ENCODE results near the gene MPV17L2. TPM values are rescaled to one million over a fixed set of nuclear protein-coding genes. Genes with fewer than 3 reads are reported as not detected.

Gene MPV17L2
- polyA plus RNA-seq, 2 donors: 7.4 to 12.0 TPM

DNA sequence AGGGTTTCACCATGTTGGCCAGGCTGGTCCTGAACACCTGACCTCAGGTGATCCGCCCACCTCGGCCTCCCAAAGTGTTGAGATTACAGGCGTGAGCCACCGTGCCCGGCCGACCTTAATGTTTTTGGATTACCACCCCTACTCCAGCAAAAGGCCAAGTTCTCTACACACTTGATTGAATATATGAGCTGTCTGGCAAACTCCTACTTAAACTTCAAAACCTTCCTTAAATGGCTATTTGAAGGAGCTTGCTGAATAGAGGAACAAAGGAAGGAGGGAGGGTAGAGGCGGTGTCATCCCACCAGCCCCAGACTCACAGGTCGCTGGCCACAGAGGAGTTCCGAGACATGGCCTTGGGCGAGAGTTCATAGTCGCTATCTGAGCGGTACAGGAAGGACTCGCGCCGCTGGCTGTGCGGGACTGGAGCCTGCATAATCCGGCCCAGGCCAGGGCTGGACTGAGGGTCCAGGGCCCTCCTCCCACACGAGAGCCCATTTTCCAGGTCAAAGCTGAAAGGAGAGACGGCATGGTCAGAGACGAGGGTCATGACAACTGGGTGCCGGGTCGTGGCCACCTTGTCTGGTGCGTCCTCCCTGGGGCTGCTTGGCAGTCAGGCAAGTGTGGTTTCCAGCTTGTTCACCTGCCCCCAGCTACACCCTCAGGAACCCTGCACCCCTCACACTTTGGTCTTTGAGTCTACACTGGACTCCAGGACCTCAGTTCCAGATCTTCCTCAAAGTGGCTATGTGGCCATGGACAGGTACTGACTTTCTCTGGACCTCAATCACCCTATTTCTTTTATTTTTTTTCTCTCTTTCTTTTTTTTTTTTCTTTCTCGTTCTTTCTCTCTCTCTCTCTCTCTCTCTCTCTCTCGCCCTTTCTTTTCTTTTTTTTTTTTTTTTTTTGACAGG lies 29.1 kb downstream of the MPV17L2 start:
- H3K36me3 ChIP-seq (ENCODE audit: control insufficient read depth in 2 of 2, insufficient read depth in 2 of 2, low read length in 1 of 2): no peaks in the 10 kb centered on the region
- peaks cover 5 to 11% of the 10 kb centered on the region in 2 donors for H3K4me1 ChIP-seq (ENCODE audit: control insufficient read depth in 2 of 2, insufficient read depth in 2 of 2, low read length in 1 of 2)
- H3K4me3 ChIP-seq (ENCODE audit: low read depth in 1 of 2, low read length in 2 of 2): no peak overlapping the region
- 83 to 84% methylated on average over 23 to 25 of the region's 25 CpGs for WGBS, 2 donors
- no peak overlapping the region for H3K27ac ChIP-seq (ENCODE audit: low read depth in 2 of 2, low read length in 1 of 2)
- no peaks in the 10 kb centered on the region for H3K9me3 ChIP-seq (ENCODE audit: control insufficient read depth in 2 of 2, insufficient read depth in 1 of 2, low read depth in 1 of 2, low read length in 1 of 2)
- peaks cover 0 to 10% of the 10 kb centered on the region in 2 donors for H3K27me3 ChIP-seq (ENCODE audit: control insufficient read depth in 1 of 2, insufficient read depth in 2 of 2, low read length in 2 of 2)

DNA sequence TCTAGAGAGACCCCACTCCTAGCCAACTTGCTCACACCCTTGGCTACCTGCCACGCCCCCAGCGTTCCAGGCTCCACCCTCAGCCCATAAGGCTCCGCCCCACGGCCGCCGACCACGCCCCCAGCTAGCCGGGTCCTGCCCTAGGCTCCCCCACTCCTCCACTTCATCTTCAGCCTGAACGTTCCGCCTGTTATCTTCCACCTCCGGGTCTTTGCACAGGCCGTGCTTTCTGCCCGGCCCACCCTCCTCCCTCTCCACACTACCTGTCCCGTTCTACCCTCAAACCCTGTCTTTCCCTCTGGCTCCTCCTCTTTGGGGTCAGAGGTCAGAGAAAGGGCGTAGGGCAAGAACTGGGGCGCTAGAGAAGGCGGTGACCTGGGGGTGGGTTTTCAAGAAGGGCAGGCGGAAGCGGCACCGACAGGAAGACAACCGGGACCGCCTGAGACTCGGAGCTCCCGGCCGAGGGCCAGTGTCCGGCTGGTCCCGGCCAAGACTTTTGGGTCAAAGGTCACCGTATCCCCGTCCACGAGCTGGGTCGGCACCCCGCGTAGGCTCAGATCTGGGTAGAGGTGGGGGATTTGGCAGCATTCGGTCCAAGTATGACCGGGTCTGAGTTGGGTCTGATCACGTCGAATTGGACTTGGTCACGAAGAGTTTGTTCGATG lies 31.0 kb downstream of the MPV17L2 start:
- H3K36me3 ChIP-seq (ENCODE audit: control insufficient read depth in 2 of 2, insufficient read depth in 2 of 2, low read length in 1 of 2): no peaks in the 10 kb centered on the region
- H3K4me1 ChIP-seq (ENCODE audit: control insufficient read depth in 2 of 2, insufficient read depth in 2 of 2, low read length in 1 of 2): peaks cover 5 to 11% of the 10 kb centered on the region in 2 donors
- no peaks in the 10 kb centered on the region for H3K9me3 ChIP-seq (ENCODE audit: control insufficient read depth in 2 of 2, insufficient read depth in 1 of 2, low read depth in 1 of 2, low read length in 1 of 2)
- H3K27ac ChIP-seq (ENCODE audit: low read depth in 2 of 2, low read length in 1 of 2): no peak overlapping the region
- peaks cover 0 to 12% of the 10 kb centered on the region in 2 donors for H3K27me3 ChIP-seq (ENCODE audit: control insufficient read depth in 1 of 2, insufficient read depth in 2 of 2, low read length in 2 of 2)
- WGBS, 2 donors: 8 to 10% methylated on average over 39 of the region's 39 CpGs
- H3K4me3 ChIP-seq (ENCODE audit: low read depth in 1 of 2, low read length in 2 of 2): peak overlapping the region; percentile 19 to 32

DNA sequence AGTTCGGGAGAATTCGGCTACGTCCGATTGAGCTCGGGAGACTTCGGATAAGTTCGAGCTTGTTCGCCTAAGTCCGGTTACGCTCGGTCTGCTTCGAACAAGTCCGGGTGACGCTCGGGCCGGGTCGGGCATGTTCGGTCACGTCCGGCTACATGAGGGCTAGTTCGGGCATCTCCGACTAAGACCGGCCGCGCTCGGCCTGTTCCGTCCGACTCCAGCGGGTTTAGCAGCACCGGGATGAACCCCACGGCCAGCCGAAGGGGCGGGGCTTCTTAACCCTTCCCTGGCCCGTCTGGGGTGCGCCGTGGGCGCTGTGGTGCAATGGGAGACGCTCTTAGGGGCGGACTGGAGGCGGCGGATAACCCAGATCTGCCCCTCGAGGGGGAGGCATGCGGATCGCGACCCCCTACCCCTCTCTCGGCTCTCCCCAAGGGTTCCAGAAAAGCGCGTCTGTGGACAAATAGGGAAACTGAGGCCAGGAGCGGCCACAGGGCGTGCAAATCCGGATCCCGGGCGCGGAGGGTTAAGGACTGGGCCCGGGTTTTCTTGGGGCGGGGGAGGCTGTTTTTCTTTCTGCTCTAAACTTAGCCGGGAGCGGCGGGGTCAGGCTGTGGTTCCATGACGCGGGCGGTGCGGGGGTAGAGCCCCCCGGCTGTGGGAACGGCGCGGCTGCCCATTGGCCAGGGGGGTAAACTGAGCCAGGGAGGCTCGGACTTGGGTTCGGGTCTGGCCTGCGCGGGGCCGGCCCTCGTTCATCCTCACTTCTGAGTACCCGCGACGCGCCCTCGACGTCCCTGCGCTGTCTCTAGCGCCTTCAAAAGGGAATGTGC lies 31.7 kb downstream of the MPV17L2 start:
- Histone ChIP-seq H3K27me3 (ENCODE audit: control insufficient read depth in 1 of 2, insufficient read depth in 2 of 2, low read length in 2 of 2) (peaks cover 0 to 12% of the 10 kb centered on the region in 2 donors), H3K27ac (ENCODE audit: low read depth in 2 of 2, low read length in 1 of 2) (no peak overlapping the region), H3K4me3 (ENCODE audit: low read depth in 1 of 2, low read length in 2 of 2) (peak overlapping the region; percentile 20 to 32), H3K4me1 (ENCODE audit: control insufficient read depth in 2 of 2, insufficient read depth in 2 of 2, low read length in 1 of 2) (peaks cover 5 to 11% of the 10 kb centered on the region in 2 donors), H3K36me3 (ENCODE audit: control insufficient read depth in 2 of 2, insufficient read depth in 2 of 2, low read length in 1 of 2) (no peaks in the 10 kb centered on the region), H3K9me3 (ENCODE audit: control insufficient read depth in 2 of 2, insufficient read depth in 1 of 2, low read depth in 1 of 2, low read length in 1 of 2) (no peaks in the 10 kb centered on the region)
- 3 to 4% methylated on average over 81 of the region's 81 CpGs for WGBS, 2 donors

DNA sequence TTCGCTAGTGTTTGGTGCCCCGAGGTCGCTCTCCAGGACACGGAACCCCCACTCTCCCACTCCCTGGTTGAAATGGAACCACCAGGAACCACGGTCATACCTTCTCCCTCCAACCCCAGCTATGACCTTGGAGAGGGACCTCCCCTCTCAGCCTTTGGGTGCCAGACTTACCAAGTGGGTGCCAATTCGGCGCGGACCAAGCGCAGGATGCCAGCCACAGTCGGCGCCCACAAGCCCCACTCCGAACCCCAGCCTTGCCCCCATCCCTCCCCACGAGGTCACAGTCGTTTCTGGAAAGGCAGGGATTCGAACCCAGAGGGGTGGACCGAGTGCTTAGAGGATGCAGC lies 32.3 kb downstream of the MPV17L2 start:
- no peaks in the 10 kb centered on the region for H3K9me3 ChIP-seq (ENCODE audit: control insufficient read depth in 2 of 2, insufficient read depth in 1 of 2, low read depth in 1 of 2, low read length in 1 of 2)
- H3K4me3 ChIP-seq (ENCODE audit: low read depth in 1 of 2, low read length in 2 of 2): no peak overlapping the region
- 14 to 15% methylated on average over 16 of the region's 16 CpGs for WGBS, 2 donors
- peaks cover 0 to 12% of the 10 kb centered on the region in 2 donors for H3K27me3 ChIP-seq (ENCODE audit: control insufficient read depth in 1 of 2, insufficient read depth in 2 of 2, low read length in 2 of 2)
- H3K36me3 ChIP-seq (ENCODE audit: control insufficient read depth in 2 of 2, insufficient read depth in 2 of 2, low read length in 1 of 2): no peaks in the 10 kb centered on the region
- no peak overlapping the region for H3K27ac ChIP-seq (ENCODE audit: low read depth in 2 of 2, low read length in 1 of 2)
- H3K4me1 ChIP-seq (ENCODE audit: control insufficient read depth in 2 of 2, insufficient read depth in 2 of 2, low read length in 1 of 2): peaks cover 5 to 11% of the 10 kb centered on the region in 2 donors

DNA sequence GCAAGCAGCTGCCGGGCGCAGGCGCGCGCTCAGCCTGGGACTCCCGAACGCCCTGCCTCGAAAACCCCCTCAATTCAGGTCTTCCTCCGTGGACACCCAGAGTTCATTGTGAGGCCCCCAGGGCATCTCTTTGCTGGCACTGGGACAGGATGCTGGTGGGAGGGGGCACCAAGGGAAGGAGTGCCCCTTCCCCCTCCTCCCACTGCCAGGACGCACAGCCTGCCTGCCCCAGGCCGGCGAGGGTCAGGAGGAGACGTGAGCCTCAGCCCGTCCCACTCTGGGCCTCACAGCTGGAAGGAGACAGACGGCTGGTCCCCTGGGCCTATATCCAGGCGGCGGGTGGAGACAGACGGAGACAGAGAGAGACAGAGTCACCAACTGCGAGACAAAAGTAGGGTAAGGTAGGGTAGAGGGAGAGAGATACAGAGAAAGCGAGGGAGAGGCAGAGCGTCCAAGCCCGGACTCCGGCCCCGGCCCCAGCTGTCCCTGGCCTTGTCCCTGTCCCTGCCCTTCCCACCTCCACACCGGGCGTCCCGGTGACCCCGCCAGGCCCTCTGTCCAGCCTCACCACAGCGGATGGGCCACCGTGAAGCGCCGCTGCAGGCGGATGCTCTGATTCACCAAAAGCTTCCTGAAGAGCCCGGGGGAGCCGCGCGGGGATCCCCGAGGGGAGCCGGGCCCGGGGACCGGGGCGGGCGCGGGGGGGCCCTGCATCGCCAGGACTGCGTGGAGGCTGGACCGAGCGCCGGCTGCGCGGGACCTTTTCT lies 32.9 kb downstream of the MPV17L2 start, which contains the start of gene PDE4C:
TSS of gene PDE4C (minus strand) at position 737 of the 767 bp plus-strand sequence. CDS start at position 714, 23 bp downstream.
- Histone ChIP-seq H3K36me3 (ENCODE audit: control insufficient read depth in 2 of 2, insufficient read depth in 2 of 2, low read length in 1 of 2) (no peaks in the 10 kb centered on the region), H3K4me3 (ENCODE audit: low read depth in 1 of 2, low read length in 2 of 2) (no peak within 1 kb of the TSS), H3K9me3 (ENCODE audit: control insufficient read depth in 2 of 2, insufficient read depth in 1 of 2, low read depth in 1 of 2, low read length in 1 of 2) (no peaks in the 10 kb centered on the region), H3K27me3 (ENCODE audit: control insufficient read depth in 1 of 2, insufficient read depth in 2 of 2, low read length in 2 of 2) (peaks cover 0 to 12% of the 10 kb centered on the region in 2 donors), H3K27ac (ENCODE audit: low read depth in 2 of 2, low read length in 1 of 2) (no peak within 1 kb of the TSS), H3K4me1 (ENCODE audit: control insufficient read depth in 2 of 2, insufficient read depth in 2 of 2, low read length in 1 of 2) (peaks cover 5 to 11% of the 10 kb centered on the region in 2 donors)
- WGBS, 2 donors: 4 to 5% methylated on average over 41 to 51 of the region's 51 CpGs

DNA sequence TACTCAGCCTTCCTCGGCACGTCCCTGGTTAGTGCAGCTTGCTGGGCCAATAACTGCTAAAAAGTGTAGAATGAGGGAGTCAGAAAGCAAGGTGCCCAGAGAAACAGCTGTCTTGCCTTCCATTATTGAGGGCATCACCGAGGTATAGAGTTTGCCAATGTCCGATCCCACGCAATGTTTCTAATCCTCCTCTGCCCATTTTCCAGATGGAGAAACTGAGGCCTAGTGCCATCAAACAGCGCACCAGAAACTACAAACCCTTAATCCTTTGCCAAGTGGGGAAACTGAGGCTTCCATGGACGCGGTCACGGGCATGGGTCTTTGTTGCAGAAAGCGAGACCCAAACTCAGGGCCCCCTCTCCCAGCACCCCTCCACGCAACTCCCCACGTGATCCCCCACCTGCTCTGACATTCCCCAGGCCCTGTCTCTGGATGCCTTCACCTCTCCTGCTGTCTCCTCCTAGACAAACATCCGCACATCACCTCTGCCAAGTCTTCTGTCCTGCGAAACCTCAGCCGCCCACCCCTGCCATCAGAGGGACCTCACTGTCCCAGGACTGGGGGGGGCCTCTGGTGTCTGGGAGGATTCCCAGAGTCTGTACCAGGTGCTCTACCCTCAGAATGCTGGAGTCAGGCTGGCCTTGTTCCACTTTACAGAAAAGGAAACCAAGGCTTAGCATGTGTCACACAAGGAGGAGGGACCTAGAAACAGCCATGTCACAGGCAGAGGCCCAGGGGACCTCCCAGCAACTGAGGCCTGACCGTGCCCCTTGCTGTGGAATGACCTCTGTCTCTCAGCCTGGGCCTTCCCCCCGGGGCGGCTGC lies 34.1 kb downstream of the MPV17L2 start:
- Histone ChIP-seq H3K4me1 (ENCODE audit: control insufficient read depth in 2 of 2, insufficient read depth in 2 of 2, low read length in 1 of 2) (peaks cover 5 to 11% of the 10 kb centered on the region in 2 donors), H3K4me3 (ENCODE audit: low read depth in 1 of 2, low read length in 2 of 2) (no peak overlapping the region), H3K27me3 (ENCODE audit: control insufficient read depth in 1 of 2, insufficient read depth in 2 of 2, low read length in 2 of 2) (peaks cover 0 to 15% of the 10 kb centered on the region in 2 donors), H3K9me3 (ENCODE audit: control insufficient read depth in 2 of 2, insufficient read depth in 1 of 2, low read depth in 1 of 2, low read length in 1 of 2) (no peaks in the 10 kb centered on the region), H3K36me3 (ENCODE audit: control insufficient read depth in 2 of 2, insufficient read depth in 2 of 2, low read length in 1 of 2) (no peaks in the 10 kb centered on the region), H3K27ac (ENCODE audit: low read depth in 2 of 2, low read length in 1 of 2) (no peak overlapping the region)
- WGBS, 2 donors: 80 to 85% methylated on average over 18 of the region's 18 CpGs

DNA sequence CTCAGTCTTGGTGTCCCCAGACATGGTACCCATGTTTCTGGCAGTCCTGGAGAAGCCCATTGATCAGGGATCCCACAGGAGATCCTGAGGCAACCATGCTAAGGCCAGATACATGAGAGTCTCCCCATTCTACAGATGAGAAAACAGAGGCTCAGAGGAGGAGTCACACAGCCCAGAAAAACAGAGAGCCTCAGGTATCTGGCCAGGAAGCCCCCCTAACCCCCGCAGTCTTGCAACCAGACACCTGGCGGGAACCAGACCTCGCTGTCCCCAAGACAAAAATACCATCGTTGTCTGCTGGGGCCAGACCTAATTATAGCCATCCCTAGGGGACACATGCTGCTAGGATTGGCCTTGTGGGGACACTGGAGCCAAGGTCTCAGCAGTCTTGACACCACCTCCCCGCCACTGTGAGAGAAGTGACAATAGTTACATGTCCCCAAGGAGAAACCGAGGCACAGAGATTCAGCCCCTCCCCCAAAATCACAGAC lies 34.8 kb downstream of the MPV17L2 start:
- Histone ChIP-seq H3K9me3 (ENCODE audit: control insufficient read depth in 2 of 2, insufficient read depth in 1 of 2, low read depth in 1 of 2, low read length in 1 of 2) (peaks cover 0 to under 1% of the 10 kb centered on the region in 2 donors), H3K4me3 (ENCODE audit: low read depth in 1 of 2, low read length in 2 of 2) (no peak overlapping the region), H3K27me3 (ENCODE audit: control insufficient read depth in 1 of 2, insufficient read depth in 2 of 2, low read length in 2 of 2) (peaks cover 0 to 21% of the 10 kb centered on the region in 2 donors), H3K36me3 (ENCODE audit: control insufficient read depth in 2 of 2, insufficient read depth in 2 of 2, low read length in 1 of 2) (no peaks in the 10 kb centered on the region), H3K27ac (ENCODE audit: low read depth in 2 of 2, low read length in 1 of 2) (no peak overlapping the region), H3K4me1 (ENCODE audit: control insufficient read depth in 2 of 2, insufficient read depth in 2 of 2, low read length in 1 of 2) (peaks cover 5 to 11% of the 10 kb centered on the region in 2 donors)
- WGBS, 2 donors: 75 to 79% methylated on average over 6 of the region's 6 CpGs

DNA sequence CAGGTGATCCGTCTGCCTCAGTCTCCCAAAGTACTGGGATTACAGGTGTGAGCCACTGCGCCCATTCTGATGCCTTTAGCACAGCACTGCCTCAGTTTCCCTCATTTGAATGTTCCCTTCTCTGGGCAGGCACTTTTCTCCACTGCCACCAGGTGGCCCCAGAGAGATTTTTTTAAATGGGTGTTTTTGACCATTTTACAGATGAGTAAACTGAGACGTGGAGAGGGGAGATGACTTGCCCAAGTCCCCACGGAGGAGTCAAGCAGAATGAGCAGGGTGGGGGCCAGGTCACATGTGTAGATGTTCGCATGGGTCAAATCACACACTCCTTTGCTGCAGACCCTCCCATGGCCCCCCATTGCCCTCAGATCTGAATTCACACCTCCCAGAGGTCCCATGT lies 36.5 kb downstream of the MPV17L2 start:
- H3K9me3 ChIP-seq (ENCODE audit: control insufficient read depth in 2 of 2, insufficient read depth in 1 of 2, low read depth in 1 of 2, low read length in 1 of 2): peaks cover 2 to 12% of the 10 kb centered on the region in 2 donors
- no peak overlapping the region for H3K4me3 ChIP-seq (ENCODE audit: low read depth in 1 of 2, low read length in 2 of 2)
- H3K27ac ChIP-seq (ENCODE audit: low read depth in 2 of 2, low read length in 1 of 2): no peak overlapping the region
- WGBS, 2 donors: 69 to 70% methylated on average over 5 of the region's 5 CpGs
- H3K4me1 ChIP-seq (ENCODE audit: control insufficient read depth in 2 of 2, insufficient read depth in 2 of 2, low read length in 1 of 2): peaks cover 0 to 10% of the 10 kb centered on the region in 2 donors
- H3K27me3 ChIP-seq (ENCODE audit: control insufficient read depth in 1 of 2, insufficient read depth in 2 of 2, low read length in 2 of 2): peaks cover 0 to 25% of the 10 kb centered on the region in 2 donors
- no peaks in the 10 kb centered on the region for H3K36me3 ChIP-seq (ENCODE audit: control insufficient read depth in 2 of 2, insufficient read depth in 2 of 2, low read length in 1 of 2)
